GM12865 (cell line): ENCODE measurements around the gene CADM1.

Experiments
- DNase-seq: peaks from one replicate; pipeline ENCODE4 v3.0.0; 2010; ENCODE audit warnings: low read depth
- H3K4me3 ChIP-seq: 2 replicates; pipeline ENCODE4 v1.5.1; 2011; ENCODE audit warnings: mild to moderate bottlenecking, low read depth, low read length, control low read depth
- TF ChIP-seq, protein P1 (sequence below): IDR thresholded peaks from 2 replicates; pipeline ENCODE4 v1.5.1; 2011; ENCODE audit warnings: low read length, control low read depth, low read depth, inconsistent platforms; ENCODE audit not compliant: insufficient read depth; ENCODE audit errors: missing control alignments

CADM1 gene

DNA sequence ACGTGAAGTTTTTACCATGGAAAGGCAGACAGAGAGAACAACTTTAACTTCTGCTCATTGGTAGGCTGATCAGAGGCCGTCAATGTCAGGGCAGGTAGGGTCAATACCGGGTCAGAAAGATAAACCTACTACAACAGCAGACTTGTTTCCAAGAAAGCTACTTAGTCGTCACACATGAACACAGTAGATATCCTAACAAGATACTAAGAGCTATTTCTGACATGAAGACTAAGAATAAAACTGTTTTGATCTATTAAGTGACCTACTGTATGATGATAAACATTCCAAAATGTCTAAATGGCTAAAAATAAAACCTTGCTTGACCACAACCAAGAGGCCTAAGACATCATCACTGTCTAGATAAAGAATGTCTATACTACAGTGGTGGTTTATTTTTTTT lies 231.3 kb downstream of the CADM1 start:
- TF ChIP-seq, protein P1, sequence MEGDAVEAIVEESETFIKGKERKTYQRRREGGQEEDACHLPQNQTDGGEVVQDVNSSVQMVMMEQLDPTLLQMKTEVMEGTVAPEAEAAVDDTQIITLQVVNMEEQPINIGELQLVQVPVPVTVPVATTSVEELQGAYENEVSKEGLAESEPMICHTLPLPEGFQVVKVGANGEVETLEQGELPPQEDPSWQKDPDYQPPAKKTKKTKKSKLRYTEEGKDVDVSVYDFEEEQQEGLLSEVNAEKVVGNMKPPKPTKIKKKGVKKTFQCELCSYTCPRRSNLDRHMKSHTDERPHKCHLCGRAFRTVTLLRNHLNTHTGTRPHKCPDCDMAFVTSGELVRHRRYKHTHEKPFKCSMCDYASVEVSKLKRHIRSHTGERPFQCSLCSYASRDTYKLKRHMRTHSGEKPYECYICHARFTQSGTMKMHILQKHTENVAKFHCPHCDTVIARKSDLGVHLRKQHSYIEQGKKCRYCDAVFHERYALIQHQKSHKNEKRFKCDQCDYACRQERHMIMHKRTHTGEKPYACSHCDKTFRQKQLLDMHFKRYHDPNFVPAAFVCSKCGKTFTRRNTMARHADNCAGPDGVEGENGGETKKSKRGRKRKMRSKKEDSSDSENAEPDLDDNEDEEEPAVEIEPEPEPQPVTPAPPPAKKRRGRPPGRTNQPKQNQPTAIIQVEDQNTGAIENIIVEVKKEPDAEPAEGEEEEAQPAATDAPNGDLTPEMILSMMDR: no peak
- DNase-seq: no peak
- no peak overlapping the region for H3K4me3 ChIP-seq

DNA sequence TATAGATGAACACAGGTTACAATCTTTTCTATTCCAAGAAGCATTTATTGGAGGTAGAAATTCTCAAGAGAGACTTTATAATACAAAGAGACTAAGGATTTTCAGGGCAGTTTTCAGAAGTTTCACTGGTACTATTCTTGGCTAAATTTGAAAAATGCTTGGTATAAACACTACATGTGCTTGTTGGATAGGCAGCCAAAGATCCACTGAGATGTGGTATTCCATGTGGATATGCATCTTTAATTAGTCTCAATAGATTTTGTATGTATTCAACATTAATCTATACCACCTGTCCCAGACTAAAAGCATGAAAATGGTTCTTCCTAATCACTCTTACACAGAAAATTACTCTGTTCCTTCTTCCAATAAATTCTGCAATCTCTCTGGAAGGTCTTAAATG lies 232.6 kb downstream of the CADM1 start:
- TF ChIP-seq, protein P1: no peak
- DNase-seq: no peak
- H3K4me3 ChIP-seq: no peak overlapping the region

DNA sequence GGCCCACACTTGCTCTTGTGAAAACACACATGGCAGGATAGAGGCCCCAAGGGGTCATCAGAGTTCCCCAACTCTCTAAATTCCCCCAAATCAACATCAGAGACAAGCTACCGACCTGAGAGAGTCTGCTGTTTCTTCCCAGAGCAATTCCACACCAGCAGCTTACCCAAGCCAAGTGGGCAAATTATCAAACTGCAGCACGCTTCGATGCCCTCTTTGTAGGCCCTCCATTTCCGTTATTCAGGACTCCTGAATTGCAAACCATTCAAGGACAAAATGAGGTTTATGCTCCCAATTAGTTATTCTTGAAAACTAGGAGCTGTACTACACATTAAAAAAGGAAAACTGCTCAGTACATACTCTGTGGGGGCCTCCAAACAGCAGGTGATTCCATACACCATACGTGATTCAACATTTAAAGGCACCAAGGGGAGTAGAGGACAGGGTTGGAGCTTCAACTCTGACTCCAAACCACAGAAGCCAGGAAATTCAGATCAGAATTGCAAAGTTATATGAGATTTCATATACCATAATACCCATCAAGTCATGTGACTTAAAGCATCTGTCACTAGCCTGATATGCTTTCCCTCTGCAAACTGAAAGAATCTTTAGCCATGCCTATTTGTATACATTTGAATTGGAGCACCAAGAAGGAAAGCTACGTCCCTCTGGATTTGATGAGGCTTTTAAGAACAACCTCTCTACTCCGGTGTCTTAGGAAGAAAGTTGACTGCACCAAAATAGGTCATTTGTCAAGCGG lies 234.8 kb downstream of the CADM1 start:
- TF ChIP-seq, protein P1: no peak
- DNase-seq: no peak
- no peak overlapping the region for H3K4me3 ChIP-seq

DNA sequence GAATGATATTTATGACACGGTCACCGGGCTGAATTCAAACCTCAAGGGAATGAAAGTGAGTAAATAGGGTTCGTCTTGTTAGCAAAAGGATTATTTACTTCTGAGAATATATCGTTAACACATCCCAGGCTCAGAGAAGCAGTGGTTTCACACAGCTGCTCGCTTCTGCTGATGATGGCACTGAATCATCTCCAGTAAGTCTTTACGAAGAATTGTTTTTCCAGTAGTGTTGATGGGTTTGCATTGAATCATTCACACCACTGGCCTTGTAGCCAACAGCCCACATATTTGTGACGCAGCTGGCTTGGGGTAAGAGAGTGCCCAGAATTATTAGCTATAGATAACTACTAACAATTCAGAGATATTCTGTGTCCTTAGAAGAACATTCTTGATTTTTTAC lies 236.3 kb downstream of the CADM1 start:
- DNase-seq: peak; percentile 2
- TF ChIP-seq, protein P1: no peak
- H3K4me3 ChIP-seq: no peak overlapping the region

DNA sequence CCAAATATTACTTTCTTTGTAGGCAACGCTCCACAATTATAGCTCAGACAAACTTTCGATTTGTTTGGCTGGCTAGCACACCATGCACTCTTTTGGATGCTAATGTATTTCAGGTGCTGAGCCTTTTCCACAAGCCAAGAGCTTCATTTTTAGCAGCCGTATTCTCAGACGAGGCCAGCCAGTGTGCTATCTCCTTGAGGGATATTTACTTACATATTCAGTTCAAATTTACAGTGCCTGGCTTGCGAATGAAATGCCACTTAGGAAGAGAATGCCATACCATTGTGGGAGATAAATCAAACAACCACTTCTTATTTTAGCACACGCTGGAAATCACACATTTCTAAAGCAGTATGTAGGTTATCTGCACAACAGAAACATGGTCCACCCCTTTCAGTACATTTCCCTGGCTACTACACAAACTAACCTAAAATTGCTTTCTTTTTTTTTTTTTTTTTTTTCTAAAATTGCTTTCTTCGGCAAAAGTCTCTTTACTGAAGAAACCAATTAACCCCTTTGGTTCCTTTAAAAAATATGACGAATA lies 236.9 kb downstream of the CADM1 start:
- H3K4me3 ChIP-seq: no peak overlapping the region
- DNase-seq: no peak
- TF ChIP-seq, protein P1: no peak

DNA sequence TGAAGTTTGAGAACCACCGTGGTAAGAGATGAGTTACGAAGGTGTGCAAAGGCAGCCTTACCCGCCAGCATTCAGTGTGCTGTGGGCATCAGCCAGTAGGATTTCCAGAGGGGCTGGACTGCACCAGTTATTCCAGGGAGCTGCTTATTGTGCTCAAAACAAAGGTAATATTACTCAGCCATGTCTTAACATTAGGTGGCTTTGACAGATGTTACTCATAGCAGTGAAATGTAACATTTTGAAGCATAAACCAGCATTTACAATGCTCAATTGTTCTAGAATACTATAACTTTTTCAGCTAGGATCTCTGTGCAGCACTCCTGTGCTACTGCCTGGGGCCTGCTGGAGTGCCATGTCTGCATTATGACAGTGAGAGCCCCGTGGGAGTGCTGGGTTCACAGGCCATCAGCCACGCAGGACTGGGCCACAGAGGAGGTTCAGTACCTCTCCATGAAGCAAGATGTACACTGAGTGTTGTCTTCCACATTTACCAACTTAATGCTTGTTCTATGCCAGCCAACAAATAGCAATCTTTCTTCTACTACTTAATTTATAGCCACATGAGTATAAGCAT lies 238.1 kb downstream of the CADM1 start:
- TF ChIP-seq, protein P1: no peak
- DNase-seq: no peak
- no peak overlapping the region for H3K4me3 ChIP-seq
